HEK293T (cell line): ENCODE measurements around the gene TLK1.

ENCODE experiments used
- BHLHE40 ChIP-seq: fragments of 450-650 bp; IDR thresholded peaks from 2 replicates; pipeline ENCODE4 v1.6.1; 2016; ENCODE audit warnings: mild to moderate bottlenecking, moderate library complexity, borderline replicate concordance
- CTBP1 ChIP-seq: fragments of 450-650 bp; IDR thresholded peaks from 2 replicates; pipeline ENCODE4 v1.6.1; 2016; ENCODE audit warnings: borderline replicate concordance
- ELF4 ChIP-seq: fragments of 450-650 bp; IDR thresholded peaks from 2 replicates; pipeline ENCODE4 v1.6.1; 2017; ENCODE audit warnings: antibody characterized with exemption
- FOXA1 ChIP-seq: fragments of 450-650 bp; IDR thresholded peaks from 2 replicates; pipeline ENCODE4 v1.6.1; 2016; ENCODE audit warnings: mild to moderate bottlenecking
- NFRKB ChIP-seq: fragments of 450-650 bp; IDR thresholded peaks from 2 replicates; pipeline ENCODE4 v1.6.1; 2016; ENCODE audit warnings: mild to moderate bottlenecking, moderate library complexity
- SP1 ChIP-seq: fragments of 450-650 bp; IDR thresholded peaks from 2 replicates; pipeline ENCODE4 v1.6.1; 2017
- TARDBP ChIP-seq: fragments of 450-650 bp; IDR thresholded peaks from 2 replicates; pipeline ENCODE4 v1.6.1; 2016
- TF ChIP-seq, protein P1 (sequence below): fragments of 450-650 bp; IDR thresholded peaks from 2 replicates; pipeline ENCODE4 v1.6.1; 2016

DNA sequence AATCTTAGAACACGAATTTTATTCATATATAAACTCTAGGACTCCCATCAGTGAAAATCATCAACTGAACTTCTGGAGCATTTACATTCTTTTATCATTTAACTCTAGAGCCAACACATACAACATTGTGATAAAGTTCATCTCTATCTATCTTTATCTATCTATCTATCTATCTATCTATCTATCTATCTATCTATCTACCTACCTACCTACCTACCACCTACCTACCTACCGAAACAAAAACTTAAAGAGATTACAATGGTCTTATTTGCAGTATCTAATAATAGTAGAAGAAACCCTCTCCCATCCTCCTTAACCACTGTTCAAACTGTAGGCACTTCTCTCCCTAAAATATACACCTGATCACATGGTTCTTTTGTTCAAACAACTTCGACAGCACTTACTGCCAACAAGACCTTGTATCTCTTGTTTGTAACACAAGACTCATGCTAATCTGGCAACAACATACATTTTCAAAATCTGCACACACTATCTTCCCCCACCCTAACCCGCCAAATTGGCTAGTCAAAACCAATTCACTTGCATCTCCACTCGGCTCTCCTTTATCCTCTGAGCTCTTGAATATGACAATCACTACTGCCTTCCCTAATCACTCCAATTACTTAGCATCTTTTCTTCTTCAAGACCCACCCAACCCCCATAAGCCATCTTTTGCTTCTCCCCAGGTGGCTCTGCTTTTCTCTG, 162.6 kb downstream of the TLK1 start:
- TF ChIP-seq NFRKB = no peak
- TF ChIP-seq FOXA1 = no peak
- TF ChIP-seq BHLHE40 = no peak
- TF ChIP-seq, protein P1, sequence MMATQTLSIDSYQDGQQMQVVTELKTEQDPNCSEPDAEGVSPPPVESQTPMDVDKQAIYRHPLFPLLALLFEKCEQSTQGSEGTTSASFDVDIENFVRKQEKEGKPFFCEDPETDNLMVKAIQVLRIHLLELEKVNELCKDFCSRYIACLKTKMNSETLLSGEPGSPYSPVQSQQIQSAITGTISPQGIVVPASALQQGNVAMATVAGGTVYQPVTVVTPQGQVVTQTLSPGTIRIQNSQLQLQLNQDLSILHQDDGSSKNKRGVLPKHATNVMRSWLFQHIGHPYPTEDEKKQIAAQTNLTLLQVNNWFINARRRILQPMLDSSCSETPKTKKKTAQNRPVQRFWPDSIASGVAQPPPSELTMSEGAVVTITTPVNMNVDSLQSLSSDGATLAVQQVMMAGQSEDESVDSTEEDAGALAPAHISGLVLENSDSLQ = no peak
- no peak for TF ChIP-seq TARDBP
- TF ChIP-seq CTBP1 = no peak
- TF ChIP-seq ELF4 = no peak
- TF ChIP-seq SP1 = no peak
